ENCODE measurements around the gene SFMBT1. TPM values are rescaled to one million over a fixed set of nuclear protein-coding genes. Genes with fewer than 3 reads are reported as not detected.

The SFMBT1 gene
- total and polyA plus RNA-seq, 2 donors (not counting 1 experiment from before 2014, with no cell fraction given): 3.7 to 5.6 TPM

DNA sequence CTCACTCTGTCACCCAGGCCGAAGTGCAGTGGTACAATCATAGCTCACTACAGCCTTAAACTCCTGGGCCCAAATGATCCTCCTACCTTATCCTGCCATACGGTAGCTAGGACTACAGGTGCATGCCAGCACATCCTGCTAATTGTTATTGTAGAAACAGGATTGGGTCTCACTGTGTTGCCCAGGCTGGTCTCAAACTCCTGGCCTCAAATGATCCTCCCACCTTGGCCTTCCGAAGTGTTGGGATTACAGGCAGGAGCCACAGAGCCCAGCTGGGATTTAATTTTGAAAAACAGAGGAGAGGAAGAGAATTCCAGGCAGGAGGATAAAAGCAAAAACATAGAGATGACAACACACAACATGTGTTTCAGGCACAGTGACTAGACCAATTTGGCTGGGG, 40.5 kb downstream of the SFMBT1 start:
- Histone ChIP-seq H3K27me3 (ENCODE audit: control insufficient read depth, insufficient read depth, low read length) (no peaks in the 10 kb centered on the region), H3K4me2 (ENCODE audit: extremely low read depth, insufficient read depth, low read length) (no peak overlapping the region), H2AFZ (ENCODE audit: low read length) (no peak overlapping the region), H4K20me1 (ENCODE audit: control insufficient read depth, extremely low read depth, insufficient read depth, low read length) (no peaks in the 10 kb centered on the region), H3K79me2 (ENCODE audit: control insufficient read depth, insufficient read depth, low read length) (no peaks in the 10 kb centered on the region), H3K4me3 (replicated peaks in 1 of 4; ENCODE audit: control extremely low read depth in 1 of 4, insufficient read depth in 1 of 4, low read depth in 3 of 4, low read length in 4 of 4) (no peak overlapping the region), H3K9ac (ENCODE audit: insufficient read depth, low read length) (no peak overlapping the region), H3K4me1 (ENCODE audit: control insufficient read depth, extremely low read depth, insufficient read depth, low read length) (no peaks in the 10 kb centered on the region), H3K36me3 (ENCODE audit: control insufficient read depth, insufficient read depth, low read length) (no peaks in the 10 kb centered on the region), H3K27ac (ENCODE audit: insufficient read depth, low read length) (no peak overlapping the region), H3K9me3 (ENCODE audit: control insufficient read depth, insufficient read depth, low read depth, low read length) (no peaks in the 10 kb centered on the region)
- TF ChIP-seq, protein P1, sequence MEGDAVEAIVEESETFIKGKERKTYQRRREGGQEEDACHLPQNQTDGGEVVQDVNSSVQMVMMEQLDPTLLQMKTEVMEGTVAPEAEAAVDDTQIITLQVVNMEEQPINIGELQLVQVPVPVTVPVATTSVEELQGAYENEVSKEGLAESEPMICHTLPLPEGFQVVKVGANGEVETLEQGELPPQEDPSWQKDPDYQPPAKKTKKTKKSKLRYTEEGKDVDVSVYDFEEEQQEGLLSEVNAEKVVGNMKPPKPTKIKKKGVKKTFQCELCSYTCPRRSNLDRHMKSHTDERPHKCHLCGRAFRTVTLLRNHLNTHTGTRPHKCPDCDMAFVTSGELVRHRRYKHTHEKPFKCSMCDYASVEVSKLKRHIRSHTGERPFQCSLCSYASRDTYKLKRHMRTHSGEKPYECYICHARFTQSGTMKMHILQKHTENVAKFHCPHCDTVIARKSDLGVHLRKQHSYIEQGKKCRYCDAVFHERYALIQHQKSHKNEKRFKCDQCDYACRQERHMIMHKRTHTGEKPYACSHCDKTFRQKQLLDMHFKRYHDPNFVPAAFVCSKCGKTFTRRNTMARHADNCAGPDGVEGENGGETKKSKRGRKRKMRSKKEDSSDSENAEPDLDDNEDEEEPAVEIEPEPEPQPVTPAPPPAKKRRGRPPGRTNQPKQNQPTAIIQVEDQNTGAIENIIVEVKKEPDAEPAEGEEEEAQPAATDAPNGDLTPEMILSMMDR (conservative IDR thresholded peaks at IDR 0.05 in 1 of 2, IDR thresholded peaks at IDR 0.05 in 1 of 2; ENCODE audit: low read depth in 1 of 2, low read length in 2 of 2): no peak
- no peak for TF ChIP-seq EZH2 (IDR thresholded peaks at IDR 0.05; ENCODE audit: low read length, missing control alignments)
- DNase-seq (ENCODE audit: low read depth in 2 of 2): no peak

DNA sequence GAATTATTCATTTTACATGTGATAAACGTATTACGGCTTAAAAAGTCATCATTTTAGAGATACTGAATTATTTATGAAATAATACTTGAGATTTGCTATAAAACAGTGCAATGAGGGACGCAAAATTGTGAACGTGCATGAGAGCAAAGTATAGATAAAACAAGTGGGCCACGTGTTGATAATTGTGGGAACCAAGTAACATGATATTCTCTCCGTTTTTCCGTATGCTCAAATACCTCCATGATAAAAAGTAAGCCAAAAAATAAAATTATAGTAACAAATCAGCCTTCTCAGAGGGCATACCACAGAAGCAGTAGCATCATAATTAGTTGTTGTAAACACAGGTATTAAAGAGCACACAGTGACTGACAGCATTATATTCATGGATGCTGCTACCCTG, 42.6 kb downstream of the SFMBT1 start:
- DNase-seq (ENCODE audit: low read depth in 2 of 2): no peak
- Histone ChIP-seq H3K4me3 (replicated peaks in 1 of 4; ENCODE audit: control extremely low read depth in 1 of 4, insufficient read depth in 1 of 4, low read depth in 3 of 4, low read length in 4 of 4) (no peak overlapping the region), H3K9me3 (ENCODE audit: control insufficient read depth, insufficient read depth, low read depth, low read length) (no peaks in the 10 kb centered on the region), H3K36me3 (ENCODE audit: control insufficient read depth, insufficient read depth, low read length) (no peaks in the 10 kb centered on the region), H3K4me1 (ENCODE audit: control insufficient read depth, extremely low read depth, insufficient read depth, low read length) (no peaks in the 10 kb centered on the region), H3K9ac (ENCODE audit: insufficient read depth, low read length) (no peak overlapping the region), H3K27ac (ENCODE audit: insufficient read depth, low read length) (no peak overlapping the region), H3K27me3 (ENCODE audit: control insufficient read depth, insufficient read depth, low read length) (no peaks in the 10 kb centered on the region), H3K4me2 (ENCODE audit: extremely low read depth, insufficient read depth, low read length) (no peak overlapping the region), H4K20me1 (ENCODE audit: control insufficient read depth, extremely low read depth, insufficient read depth, low read length) (no peaks in the 10 kb centered on the region), H3K79me2 (ENCODE audit: control insufficient read depth, insufficient read depth, low read length) (no peaks in the 10 kb centered on the region), H2AFZ (ENCODE audit: low read length) (no peak overlapping the region)
- no peak for TF ChIP-seq EZH2 (IDR thresholded peaks at IDR 0.05; ENCODE audit: low read length, missing control alignments)
- TF ChIP-seq, protein P1 (conservative IDR thresholded peaks at IDR 0.05 in 1 of 2, IDR thresholded peaks at IDR 0.05 in 1 of 2; ENCODE audit: low read depth in 1 of 2, low read length in 2 of 2): no peak

DNA sequence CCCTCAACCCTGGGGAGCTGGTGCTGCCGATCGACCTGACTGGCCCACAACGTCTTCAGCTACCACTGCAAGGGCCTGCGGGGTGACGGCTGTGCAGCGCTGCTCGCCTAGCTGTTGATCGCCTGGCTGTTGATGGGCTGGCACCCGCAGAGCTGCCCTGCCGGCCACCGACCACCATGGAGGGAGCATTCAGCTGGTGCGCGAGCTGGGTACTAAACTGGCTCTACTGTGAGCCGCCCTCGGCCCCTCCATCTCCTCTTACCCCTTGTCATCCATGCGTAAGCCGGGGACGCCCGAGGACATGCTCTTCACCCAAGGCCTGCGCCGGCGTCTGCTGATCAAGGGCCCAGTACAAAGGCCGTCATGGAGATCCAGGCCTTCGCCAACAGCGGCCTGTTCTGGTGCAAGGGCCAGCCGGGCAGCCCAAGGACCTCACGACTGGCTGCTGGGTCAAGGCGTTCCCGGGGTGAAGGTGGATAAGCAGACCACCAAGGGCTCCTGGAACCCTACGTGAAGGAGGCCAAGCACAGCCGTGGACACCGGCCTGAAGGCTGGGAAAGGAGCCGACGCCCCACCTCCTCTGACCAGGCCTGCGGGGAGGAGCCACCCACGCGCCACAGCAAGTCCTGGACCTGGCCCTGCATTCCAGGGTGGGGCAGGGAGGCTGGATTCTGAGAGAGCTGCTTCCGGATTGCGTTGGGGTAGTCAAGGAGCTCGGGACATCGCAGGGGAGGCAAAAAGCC, 46.9 kb downstream of the SFMBT1 start:
- no peaks in the 10 kb centered on the region for H3K79me2 ChIP-seq (ENCODE audit: control insufficient read depth, insufficient read depth, low read length)
- no peaks in the 10 kb centered on the region for H3K36me3 ChIP-seq (ENCODE audit: control insufficient read depth, insufficient read depth, low read length)
- no peaks in the 10 kb centered on the region for H3K27me3 ChIP-seq (ENCODE audit: control insufficient read depth, insufficient read depth, low read length)
- no peaks in the 10 kb centered on the region for H3K9me3 ChIP-seq (ENCODE audit: control insufficient read depth, insufficient read depth, low read depth, low read length)
- no peak for DNase-seq (ENCODE audit: low read depth in 2 of 2)
- H3K9ac ChIP-seq (ENCODE audit: insufficient read depth, low read length): no peak overlapping the region
- TF ChIP-seq, protein P1 (conservative IDR thresholded peaks at IDR 0.05 in 1 of 2, IDR thresholded peaks at IDR 0.05 in 1 of 2; ENCODE audit: low read depth in 1 of 2, low read length in 2 of 2): no peak
- no peak for TF ChIP-seq EZH2 (IDR thresholded peaks at IDR 0.05; ENCODE audit: low read length, missing control alignments)
- H3K4me3 ChIP-seq (replicated peaks in 1 of 4; ENCODE audit: control extremely low read depth in 1 of 4, insufficient read depth in 1 of 4, low read depth in 3 of 4, low read length in 4 of 4): no peak overlapping the region
- no peak overlapping the region for H3K4me2 ChIP-seq (ENCODE audit: extremely low read depth, insufficient read depth, low read length)
- H4K20me1 ChIP-seq (ENCODE audit: control insufficient read depth, extremely low read depth, insufficient read depth, low read length): no peaks in the 10 kb centered on the region
- no peaks in the 10 kb centered on the region for H3K4me1 ChIP-seq (ENCODE audit: control insufficient read depth, extremely low read depth, insufficient read depth, low read length)
- H3K27ac ChIP-seq (ENCODE audit: insufficient read depth, low read length): no peak overlapping the region
- H2AFZ ChIP-seq (ENCODE audit: low read length): no peak overlapping the region
